ENCODE results near the gene FAM83F.

FAM83F gene

GRCh38 chr22:40067639-40068038 is 72.9 kb downstream of the FAM83F start:
- no peak for DNase-seq (ENCODE audit: low spot score)

DNA sequence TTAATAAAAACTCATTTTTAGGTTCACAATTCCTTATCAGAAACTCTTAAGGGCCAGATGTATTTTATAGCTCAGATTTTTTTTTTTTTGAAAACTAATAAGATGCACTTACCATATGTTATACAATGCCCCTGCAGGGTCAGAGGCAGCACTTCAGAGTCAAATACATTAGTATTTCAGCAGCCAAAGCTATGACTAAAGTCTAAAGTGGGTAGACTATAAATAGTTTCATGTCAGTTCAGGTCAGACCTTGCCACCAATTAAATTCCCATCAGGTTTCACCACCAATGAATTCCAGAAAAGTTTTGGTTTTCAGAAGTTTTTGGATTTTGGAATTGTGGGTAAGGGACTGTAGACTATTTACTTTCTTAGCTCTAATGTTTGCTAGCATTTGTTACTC is 75.9 kb downstream of the FAM83F start:
- peak; percentile 34 for DNase-seq (ENCODE audit: low spot score)

GRCh38 chr22:40071720-40072119 is 77.0 kb downstream of the FAM83F start:
- DNase-seq (ENCODE audit: low spot score), result no peak

DNA sequence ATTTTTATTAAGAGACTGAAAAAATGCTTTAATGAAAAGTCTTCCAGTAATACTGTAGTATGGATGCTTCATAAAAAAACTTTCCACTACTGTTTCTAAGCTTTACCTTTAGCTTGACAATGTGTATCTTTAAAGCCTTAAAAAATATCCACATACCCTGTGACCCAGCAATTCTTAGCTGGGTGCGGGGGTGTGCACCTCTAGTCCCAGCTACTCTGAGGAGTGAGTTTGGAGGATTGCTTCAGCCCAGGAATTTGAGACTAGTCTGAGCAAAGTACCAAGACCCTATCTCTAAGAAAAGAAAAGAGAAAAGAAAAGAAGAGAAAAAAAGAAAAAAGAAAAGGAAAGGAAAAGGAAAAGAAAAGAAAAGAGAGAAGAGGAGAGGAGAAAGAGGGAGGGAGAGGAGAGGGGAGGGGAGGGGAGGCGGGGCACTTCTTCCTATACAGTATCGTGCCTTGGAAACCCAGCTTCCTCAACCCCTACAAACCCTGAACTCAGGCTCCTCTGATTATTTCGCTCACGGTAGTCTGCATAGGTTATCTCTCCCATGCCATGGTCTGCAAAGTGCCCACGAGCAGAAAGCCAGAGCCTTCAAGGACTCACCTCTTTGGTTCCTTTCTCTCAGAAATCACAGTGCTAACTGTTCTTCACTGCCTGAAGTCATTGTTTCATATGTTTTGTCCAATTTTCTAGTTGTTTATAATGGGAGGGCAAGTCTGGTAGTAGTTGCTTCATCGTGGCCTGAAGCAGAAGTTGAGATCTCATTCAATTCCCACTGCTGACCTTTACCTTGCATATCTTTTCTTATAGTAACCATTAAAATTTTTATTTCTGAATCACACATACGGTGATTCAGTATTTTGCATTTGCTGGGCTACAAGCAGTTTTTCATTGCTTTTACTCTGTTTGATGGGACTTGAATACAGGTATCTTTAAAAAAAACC is 82.2 kb downstream of the FAM83F start:
- DNase-seq (ENCODE audit: low spot score), result no peak

- no peak for DNase-seq (ENCODE audit: low spot score)
Measured at GRCh38 chr22:40077646-40078016, 82.9 kb downstream of the FAM83F start.

- no peak for DNase-seq (ENCODE audit: low spot score)
Measured at GRCh38 chr22:40081662-40082061, 86.9 kb downstream of the FAM83F start.

DNA sequence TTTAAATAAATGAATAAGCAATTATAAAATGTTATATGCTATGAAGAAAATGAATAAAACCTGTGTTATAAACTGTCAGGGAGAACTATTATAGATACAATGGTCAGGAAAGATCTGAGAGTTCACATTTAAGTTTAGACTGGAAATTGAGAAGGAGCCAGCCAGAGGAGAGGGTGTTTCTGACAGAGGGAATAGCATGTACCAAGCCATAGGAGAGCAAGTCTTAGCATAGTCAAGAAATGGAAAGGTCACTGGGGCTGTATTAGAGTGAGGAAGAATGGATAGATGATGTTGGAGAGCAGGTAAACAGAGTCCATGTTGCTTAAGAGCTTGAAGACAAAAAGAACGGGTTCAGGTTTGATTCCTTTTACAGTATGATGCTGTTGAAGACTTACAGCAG is 87.4 kb downstream of the FAM83F start:
- DNase-seq (ENCODE audit: low spot score), result no peak

DNA sequence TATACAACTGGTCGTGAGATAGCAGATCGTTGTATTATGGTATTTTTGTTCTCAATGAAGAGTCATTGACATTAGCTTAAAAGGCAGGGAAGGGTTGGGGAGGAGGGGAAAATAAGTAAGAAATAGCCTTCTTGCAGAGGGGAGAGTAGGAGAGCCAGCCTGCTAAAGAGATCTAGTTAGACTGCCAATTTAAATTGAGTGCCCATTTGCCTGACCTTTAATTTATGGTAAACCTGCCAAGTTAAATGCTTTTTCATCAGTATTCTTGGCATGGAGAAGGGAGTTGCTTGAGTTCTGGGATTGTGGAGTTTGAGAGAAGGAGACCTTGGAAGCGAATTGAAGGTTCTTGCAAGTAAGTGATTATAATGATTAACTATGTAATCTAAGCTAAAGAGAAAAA is 89.0 kb downstream of the FAM83F start:
- no peak for DNase-seq (ENCODE audit: low spot score)

DNA sequence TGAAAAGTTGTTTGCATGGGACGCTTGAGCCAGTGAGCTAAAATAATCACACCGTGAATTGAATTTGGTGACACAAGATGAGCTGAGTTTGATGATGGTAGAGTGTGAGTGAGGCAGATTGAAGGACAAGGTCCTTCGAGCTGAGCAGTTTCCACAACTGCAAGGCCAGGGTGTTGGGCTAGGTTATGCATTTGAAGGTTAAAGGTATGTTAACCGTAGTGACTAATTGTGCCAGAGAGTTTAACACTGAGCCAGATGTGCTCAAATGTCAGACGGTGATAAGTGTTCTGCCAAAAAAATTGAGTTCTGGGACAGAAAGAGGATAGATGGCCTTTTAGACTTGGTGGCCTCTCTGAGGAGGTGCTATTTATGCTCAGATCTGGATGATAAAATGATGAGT is 89.5 kb downstream of the FAM83F start:
- no peak for DNase-seq (ENCODE audit: low spot score)

GRCh38 chr22:40088818-40089217 is 94.1 kb downstream of the FAM83F start:
- DNase-seq (ENCODE audit: low spot score), result no peak
